NCI-H2029 treated with DMSO at 0.1 percent for 48 hours (cell line): Measurements from ENCODE around the gene PSD2.

Experiments used
- DNase-seq: peaks from one replicate; lab custom pipeline; 2025; lab: John Stamatoyannopoulos, UW

PSD2 gene

GRCh38 chr5:139763280-139763929 lies 32.2 kb upstream of the PSD2 start:
- DNase-seq: no peak

GRCh38 chr5:139763930-139764791 lies 31.4 kb upstream of the PSD2 start:
- no peak for DNase-seq

- DNase-seq: no peak
These were observed 30.7 kb upstream of the PSD2 start for GRCh38 chr5:139764886-139765408.

- DNase-seq: peak; percentile 25
These were observed 30.0 kb upstream of the PSD2 start for GRCh38 chr5:139765409-139766217.

- DNase-seq: no peak
These were observed 27.6 kb upstream of the PSD2 start for GRCh38 chr5:139767960-139768359.

GRCh38 chr5:139768807-139769465 lies 26.7 kb upstream of the PSD2 start:
- DNase-seq: no peak

GRCh38 chr5:139769477-139769876 lies 26.1 kb upstream of the PSD2 start:
- no peak for DNase-seq

- no peak for DNase-seq
These were observed 24.9 kb upstream of the PSD2 start for GRCh38 chr5:139770722-139771121.

GRCh38 chr5:139772089-139772791 lies 23.4 kb upstream of the PSD2 start:
- DNase-seq: no peak

GRCh38 chr5:139772927-139773690 lies 22.5 kb upstream of the PSD2 start:
- no peak for DNase-seq

- DNase-seq: peak; percentile 23
These were observed 20.5 kb upstream of the PSD2 start for GRCh38 chr5:139774980-139775661.

GRCh38 chr5:139775872-139776271 lies 19.7 kb upstream of the PSD2 start:
- no peak for DNase-seq

GRCh38 chr5:139776861-139777260 lies 18.7 kb upstream of the PSD2 start:
- DNase-seq: no peak

- no peak for DNase-seq
These were observed 12.1 kb upstream of the PSD2 start for GRCh38 chr5:139783436-139783965.

- no peak for DNase-seq
These were observed 11.1 kb upstream of the PSD2 start for GRCh38 chr5:139784488-139784887.

- no peak for DNase-seq
These were observed 8.4 kb upstream of the PSD2 start for GRCh38 chr5:139787257-139787567.

- peak; percentile 46 for DNase-seq
These were observed 7.9 kb upstream of the PSD2 start for GRCh38 chr5:139787568-139788293.

GRCh38 chr5:139788294-139788910 lies 7.2 kb upstream of the PSD2 start:
- no peak for DNase-seq
